ENCODE data around the gene SLIT3. TPM values are rescaled to one million over a fixed set of nuclear protein-coding genes. Genes with fewer than 3 reads are reported as not detected.

SLIT3 gene
- total and polyA plus RNA-seq, 2 experiments from 2014 or later = 0.59 to 0.71 TPM

DNA sequence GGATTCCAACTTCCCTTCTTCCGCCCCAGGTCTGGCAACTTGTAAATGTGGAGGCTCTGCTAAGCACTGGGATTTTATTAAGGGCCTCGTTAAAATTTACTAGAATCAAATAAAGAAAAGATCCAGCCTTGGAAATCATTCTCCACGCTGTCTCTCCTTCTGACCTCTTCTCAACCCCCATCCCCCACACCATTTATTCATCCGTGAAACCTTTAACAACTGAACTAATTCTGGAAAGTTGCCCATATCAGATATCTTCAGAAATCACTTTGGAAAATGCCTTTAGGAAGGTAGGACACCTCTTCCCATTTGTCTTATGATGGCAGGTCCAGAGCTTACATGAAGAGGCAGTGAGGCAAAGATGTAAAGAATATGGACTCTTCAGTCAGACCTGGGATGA, 288.5 kb downstream of the SLIT3 start:
- no peak overlapping the region for H3K4me3 Mint-ChIP-seq
- TF ChIP-seq ZNF114 (CRISPR knock-in tag; IDR thresholded peaks at IDR 0.05) = no peak
- TF ChIP-seq EZH2 (IDR thresholded peaks at IDR 0.05; ENCODE audit: low read depth, unreplicated experiment) = no peak
- TF ChIP-seq, protein P1, sequence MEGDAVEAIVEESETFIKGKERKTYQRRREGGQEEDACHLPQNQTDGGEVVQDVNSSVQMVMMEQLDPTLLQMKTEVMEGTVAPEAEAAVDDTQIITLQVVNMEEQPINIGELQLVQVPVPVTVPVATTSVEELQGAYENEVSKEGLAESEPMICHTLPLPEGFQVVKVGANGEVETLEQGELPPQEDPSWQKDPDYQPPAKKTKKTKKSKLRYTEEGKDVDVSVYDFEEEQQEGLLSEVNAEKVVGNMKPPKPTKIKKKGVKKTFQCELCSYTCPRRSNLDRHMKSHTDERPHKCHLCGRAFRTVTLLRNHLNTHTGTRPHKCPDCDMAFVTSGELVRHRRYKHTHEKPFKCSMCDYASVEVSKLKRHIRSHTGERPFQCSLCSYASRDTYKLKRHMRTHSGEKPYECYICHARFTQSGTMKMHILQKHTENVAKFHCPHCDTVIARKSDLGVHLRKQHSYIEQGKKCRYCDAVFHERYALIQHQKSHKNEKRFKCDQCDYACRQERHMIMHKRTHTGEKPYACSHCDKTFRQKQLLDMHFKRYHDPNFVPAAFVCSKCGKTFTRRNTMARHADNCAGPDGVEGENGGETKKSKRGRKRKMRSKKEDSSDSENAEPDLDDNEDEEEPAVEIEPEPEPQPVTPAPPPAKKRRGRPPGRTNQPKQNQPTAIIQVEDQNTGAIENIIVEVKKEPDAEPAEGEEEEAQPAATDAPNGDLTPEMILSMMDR (conservative IDR thresholded peaks at IDR 0.05; ENCODE audit: low read depth in 2 of 2) = no peak
- TF ChIP-seq EZH2phosphoT487 (IDR thresholded peaks at IDR 0.05; ENCODE audit: unreplicated experiment) = no peak
- TF ChIP-seq POLR2AphosphoS5 (IDR thresholded peaks at IDR 0.05; ENCODE audit: low read depth) = no peak
- TF ChIP-seq ZNF331 (CRISPR knock-in tag; IDR thresholded peaks at IDR 0.05; ENCODE audit: low read depth) = no peak
- no peak for TF ChIP-seq STAT1 (IDR thresholded peaks at IDR 0.05; ENCODE audit: unreplicated experiment)
- no peak for TF ChIP-seq NANOG (IDR thresholded peaks at IDR 0.05; ENCODE audit: borderline replicate concordance)
- TF ChIP-seq JUNB (IDR thresholded peaks at IDR 0.05; ENCODE audit: unreplicated experiment) = no peak
- no peak for TF ChIP-seq CREB1 (CRISPR knock-in tag; IDR thresholded peaks at IDR 0.05; ENCODE audit: low read depth)
- ATAC-seq = no peak
- H3K36me3 Mint-ChIP-seq (ENCODE audit: low read depth) = no peaks in the 10 kb centered on the region
- no peak overlapping the region for H3K27ac ChIP-seq (ENCODE audit: low read depth)
- H3K9me3 Mint-ChIP-seq = no peaks in the 10 kb centered on the region
- DNase-seq (ENCODE audit: low spot score) = no peak
- no peak overlapping the region for H3K4me3 ChIP-seq
- no peaks in the 10 kb centered on the region for H3K9me2 ChIP-seq (ENCODE audit: insufficient read depth)
- no peaks in the 10 kb centered on the region for H4K20me1 ChIP-seq (replicated peaks; ENCODE audit: insufficient read depth)
- peaks cover 5% of the 10 kb centered on the region for H3K27me3 Mint-ChIP-seq (ENCODE audit: insufficient read depth, low read depth, poor library complexity)
- H3K79me2 ChIP-seq (replicated peaks; ENCODE audit: insufficient read depth) = no peaks in the 10 kb centered on the region
- peaks cover 20% of the 10 kb centered on the region for H3K4me1 ChIP-seq (ENCODE audit: insufficient read depth)
- H3K27me3 ChIP-seq (ENCODE audit: insufficient read depth) = no peaks in the 10 kb centered on the region
- 0 out of 2 replicates have a peak overlapping the region, but pooled peaks have one; percentile 18 for H2AFZ ChIP-seq
- H3F3A ChIP-seq (replicated peaks; ENCODE audit: low read depth) = no peaks in the 10 kb centered on the region
- H3K4me1 Mint-ChIP-seq = peaks cover 29% of the 10 kb centered on the region
- H3K4me2 ChIP-seq = 0 out of 2 replicates have a peak overlapping the region, but pooled peaks have one; percentile 14
- H3K36me3 ChIP-seq (ENCODE audit: insufficient read depth) = no peaks in the 10 kb centered on the region
- no peak overlapping the region for H3K27ac Mint-ChIP-seq

DNA sequence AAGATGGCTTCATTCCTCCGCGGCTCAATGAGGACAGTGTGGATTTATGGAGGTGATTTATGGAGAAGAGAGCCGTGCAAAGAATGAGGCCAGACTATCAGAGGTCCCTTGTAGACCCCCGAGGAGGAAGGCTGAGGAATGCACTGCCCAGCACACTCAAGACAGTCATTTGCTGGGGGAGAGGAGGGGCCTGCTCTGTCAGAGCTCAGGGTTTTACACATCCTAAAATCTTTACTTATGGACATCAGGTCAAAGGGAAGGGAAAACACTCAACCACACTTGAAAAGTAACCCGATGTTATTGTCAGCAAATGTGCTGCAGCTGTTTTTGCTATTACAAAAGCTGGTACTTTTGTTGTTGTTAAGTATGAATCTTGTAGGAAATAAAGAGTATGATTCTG, 289.5 kb downstream of the SLIT3 start:
- Mint-ChIP-seq H3K4me3 (no peak overlapping the region), H3K4me1 (peaks cover 33% of the 10 kb centered on the region), H3K27ac (no peak overlapping the region)
- TF ChIP-seq EZH2phosphoT487 (IDR thresholded peaks at IDR 0.05; ENCODE audit: unreplicated experiment) (no peak), JUNB (IDR thresholded peaks at IDR 0.05; ENCODE audit: unreplicated experiment) (no peak), ZNF331 (CRISPR knock-in tag; IDR thresholded peaks at IDR 0.05; ENCODE audit: low read depth) (no peak), STAT1 (IDR thresholded peaks at IDR 0.05; ENCODE audit: unreplicated experiment) (no peak), CREB1 (CRISPR knock-in tag; IDR thresholded peaks at IDR 0.05; ENCODE audit: low read depth) (no peak), NANOG (IDR thresholded peaks at IDR 0.05; ENCODE audit: borderline replicate concordance) (no peak), EZH2 (IDR thresholded peaks at IDR 0.05; ENCODE audit: low read depth, unreplicated experiment) (no peak)
- TF ChIP-seq, protein P1 (conservative IDR thresholded peaks at IDR 0.05; ENCODE audit: low read depth in 2 of 2) = no peak
- TF ChIP-seq, protein P2, sequence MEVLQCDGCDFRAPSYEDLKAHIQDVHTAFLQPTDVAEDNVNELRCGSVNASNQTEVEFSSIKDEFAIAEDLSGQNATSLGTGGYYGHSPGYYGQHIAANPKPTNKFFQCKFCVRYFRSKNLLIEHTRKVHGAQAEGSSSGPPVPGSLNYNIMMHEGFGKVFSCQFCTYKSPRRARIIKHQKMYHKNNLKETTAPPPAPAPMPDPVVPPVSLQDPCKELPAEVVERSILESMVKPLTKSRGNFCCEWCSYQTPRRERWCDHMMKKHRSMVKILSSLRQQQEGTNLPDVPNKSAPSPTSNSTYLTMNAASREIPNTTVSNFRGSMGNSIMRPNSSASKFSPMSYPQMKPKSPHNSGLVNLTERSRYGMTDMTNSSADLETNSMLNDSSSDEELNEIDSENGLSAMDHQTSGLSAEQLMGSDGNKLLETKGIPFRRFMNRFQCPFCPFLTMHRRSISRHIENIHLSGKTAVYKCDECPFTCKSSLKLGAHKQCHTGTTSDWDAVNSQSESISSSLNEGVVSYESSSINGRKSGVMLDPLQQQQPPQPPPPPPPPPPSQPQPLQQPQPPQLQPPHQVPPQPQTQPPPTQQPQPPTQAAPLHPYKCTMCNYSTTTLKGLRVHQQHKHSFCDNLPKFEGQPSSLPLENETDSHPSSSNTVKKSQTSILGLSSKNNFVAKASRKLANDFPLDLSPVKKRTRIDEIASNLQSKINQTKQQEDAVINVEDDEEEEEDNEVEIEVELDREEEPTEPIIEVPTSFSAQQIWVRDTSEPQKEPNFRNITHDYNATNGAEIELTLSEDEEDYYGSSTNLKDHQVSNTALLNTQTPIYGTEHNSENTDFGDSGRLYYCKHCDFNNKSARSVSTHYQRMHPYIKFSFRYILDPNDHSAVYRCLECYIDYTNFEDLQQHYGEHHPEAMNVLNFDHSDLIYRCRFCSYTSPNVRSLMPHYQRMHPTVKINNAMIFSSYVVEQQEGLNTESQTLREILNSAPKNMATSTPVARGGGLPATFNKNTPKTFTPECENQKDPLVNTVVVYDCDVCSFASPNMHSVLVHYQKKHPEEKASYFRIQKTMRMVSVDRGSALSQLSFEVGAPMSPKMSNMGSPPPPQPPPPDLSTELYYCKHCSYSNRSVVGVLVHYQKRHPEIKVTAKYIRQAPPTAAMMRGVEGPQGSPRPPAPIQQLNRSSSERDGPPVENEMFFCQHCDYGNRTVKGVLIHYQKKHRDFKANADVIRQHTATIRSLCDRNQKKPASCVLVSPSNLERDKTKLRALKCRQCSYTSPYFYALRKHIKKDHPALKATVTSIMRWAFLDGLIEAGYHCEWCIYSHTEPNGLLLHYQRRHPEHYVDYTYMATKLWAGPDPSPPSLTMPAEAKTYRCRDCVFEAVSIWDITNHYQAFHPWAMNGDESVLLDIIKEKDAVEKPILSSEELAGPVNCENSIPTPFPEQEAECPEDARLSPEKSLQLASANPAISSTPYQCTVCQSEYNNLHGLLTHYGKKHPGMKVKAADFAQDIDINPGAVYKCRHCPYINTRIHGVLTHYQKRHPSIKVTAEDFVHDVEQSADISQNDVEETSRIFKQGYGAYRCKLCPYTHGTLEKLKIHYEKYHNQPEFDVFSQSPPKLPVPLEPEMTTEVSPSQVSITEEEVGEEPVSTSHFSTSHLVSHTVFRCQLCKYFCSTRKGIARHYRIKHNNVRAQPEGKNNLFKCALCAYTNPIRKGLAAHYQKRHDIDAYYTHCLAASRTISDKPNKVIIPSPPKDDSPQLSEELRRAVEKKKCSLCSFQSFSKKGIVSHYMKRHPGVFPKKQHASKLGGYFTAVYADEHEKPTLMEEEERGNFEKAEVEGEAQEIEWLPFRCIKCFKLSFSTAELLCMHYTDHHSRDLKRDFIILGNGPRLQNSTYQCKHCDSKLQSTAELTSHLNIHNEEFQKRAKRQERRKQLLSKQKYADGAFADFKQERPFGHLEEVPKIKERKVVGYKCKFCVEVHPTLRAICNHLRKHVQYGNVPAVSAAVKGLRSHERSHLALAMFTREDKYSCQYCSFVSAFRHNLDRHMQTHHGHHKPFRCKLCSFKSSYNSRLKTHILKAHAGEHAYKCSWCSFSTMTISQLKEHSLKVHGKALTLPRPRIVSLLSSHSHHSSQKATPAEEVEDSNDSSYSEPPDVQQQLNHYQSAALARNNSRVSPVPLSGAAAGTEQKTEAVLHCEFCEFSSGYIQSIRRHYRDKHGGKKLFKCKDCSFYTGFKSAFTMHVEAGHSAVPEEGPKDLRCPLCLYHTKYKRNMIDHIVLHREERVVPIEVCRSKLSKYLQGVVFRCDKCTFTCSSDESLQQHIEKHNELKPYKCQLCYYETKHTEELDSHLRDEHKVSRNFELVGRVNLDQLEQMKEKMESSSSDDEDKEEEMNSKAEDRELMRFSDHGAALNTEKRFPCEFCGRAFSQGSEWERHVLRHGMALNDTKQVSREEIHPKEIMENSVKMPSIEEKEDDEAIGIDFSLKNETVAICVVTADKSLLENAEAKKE (CRISPR knock-in tag; IDR thresholded peaks at IDR 0.05) = no peak

More for the DNA sequence above, 289.5 kb downstream of the SLIT3 start:
- H3K27me3 ChIP-seq (ENCODE audit: insufficient read depth) = no peaks in the 10 kb centered on the region
- no peaks in the 10 kb centered on the region for H3K79me2 ChIP-seq (replicated peaks; ENCODE audit: insufficient read depth)
- H3K9me3 Mint-ChIP-seq = no peaks in the 10 kb centered on the region
- H3F3A ChIP-seq (replicated peaks; ENCODE audit: low read depth) = no peaks in the 10 kb centered on the region
- no peak overlapping the region for H3K4me2 ChIP-seq
- no peaks in the 10 kb centered on the region for H3K36me3 Mint-ChIP-seq (ENCODE audit: low read depth)
- H3K4me3 ChIP-seq = no peak overlapping the region
- H3K27ac ChIP-seq (ENCODE audit: low read depth) = no peak overlapping the region
- peaks cover 3% of the 10 kb centered on the region for H3K27me3 Mint-ChIP-seq (ENCODE audit: insufficient read depth, low read depth, poor library complexity)
- H3K9me2 ChIP-seq (ENCODE audit: insufficient read depth) = no peaks in the 10 kb centered on the region
- ATAC-seq = no peak
- DNase-seq (ENCODE audit: low spot score) = no peak
- no peaks in the 10 kb centered on the region for H3K36me3 ChIP-seq (ENCODE audit: insufficient read depth)
- H3K4me1 ChIP-seq (ENCODE audit: insufficient read depth) = peaks cover 20% of the 10 kb centered on the region
- no peak overlapping the region for H2AFZ ChIP-seq
- no peaks in the 10 kb centered on the region for H4K20me1 ChIP-seq (replicated peaks; ENCODE audit: insufficient read depth)

Measured in GM23338 (cell line).